BE2C (cell line): ENCODE results near the gene NRIP2.
"Not testable (repeated sequence)": the region's sequence is repeated elsewhere in the genome, so short reads cannot be mapped to it uniquely, and the experiment has no call there.

Experiments
- DNase-seq: peaks from one replicate; pipeline ENCODE4 v3.0.0-alpha.2; 2020
- H3K27me3 ChIP-seq: fragments of 250-450 bp; sonication (Bioruptor Pico); 2 replicates; pipeline ENCODE4 v1.5.1; 2020; ENCODE audit warnings: mild to moderate bottlenecking
- H3K36me3 ChIP-seq: fragments of 250-450 bp; sonication (Bioruptor Pico); 2 replicates; pipeline ENCODE4 v1.5.1; 2020; ENCODE audit warnings: mild to moderate bottlenecking
- H3K4me1 ChIP-seq: fragments of 250-450 bp; sonication (Bioruptor Pico); 2 replicates; pipeline ENCODE4 v1.5.1; 2020
- H3K4me3 ChIP-seq: 2 replicates; pipeline ENCODE4 v1.5.1; 2011; ENCODE audit warnings: low read depth, low read length
- H3K9me3 ChIP-seq: fragments of 250-450 bp; sonication (Bioruptor Pico); 2 replicates; pipeline ENCODE4 v1.5.1; 2020
- TF ChIP-seq, protein P1 (sequence below): IDR thresholded peaks from 2 replicates; pipeline ENCODE4 v1.5.1; 2012; ENCODE audit warnings: mild to moderate bottlenecking, low read depth, low read length

The NRIP2 gene

DNA sequence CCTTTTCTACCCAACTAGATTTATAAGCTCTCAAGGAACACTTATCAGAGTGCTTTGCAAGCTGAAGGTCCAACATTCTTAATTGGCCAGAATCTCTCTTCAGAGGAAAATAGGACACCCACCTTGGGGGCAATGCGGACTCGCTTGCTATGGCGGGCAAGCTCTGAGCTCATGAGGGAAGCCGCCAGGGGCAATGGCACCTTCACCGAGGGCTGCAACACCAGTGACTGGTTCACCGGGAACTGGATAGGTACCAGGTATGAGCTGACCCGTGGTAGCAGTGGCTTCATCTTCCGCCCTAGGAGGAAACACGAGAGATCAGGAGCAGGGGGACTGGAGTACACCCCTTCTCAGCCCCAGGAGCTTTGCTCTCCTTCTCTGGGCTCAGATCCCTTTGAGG is 29.4 kb upstream of the NRIP2 start:
- TF ChIP-seq, protein P1, sequence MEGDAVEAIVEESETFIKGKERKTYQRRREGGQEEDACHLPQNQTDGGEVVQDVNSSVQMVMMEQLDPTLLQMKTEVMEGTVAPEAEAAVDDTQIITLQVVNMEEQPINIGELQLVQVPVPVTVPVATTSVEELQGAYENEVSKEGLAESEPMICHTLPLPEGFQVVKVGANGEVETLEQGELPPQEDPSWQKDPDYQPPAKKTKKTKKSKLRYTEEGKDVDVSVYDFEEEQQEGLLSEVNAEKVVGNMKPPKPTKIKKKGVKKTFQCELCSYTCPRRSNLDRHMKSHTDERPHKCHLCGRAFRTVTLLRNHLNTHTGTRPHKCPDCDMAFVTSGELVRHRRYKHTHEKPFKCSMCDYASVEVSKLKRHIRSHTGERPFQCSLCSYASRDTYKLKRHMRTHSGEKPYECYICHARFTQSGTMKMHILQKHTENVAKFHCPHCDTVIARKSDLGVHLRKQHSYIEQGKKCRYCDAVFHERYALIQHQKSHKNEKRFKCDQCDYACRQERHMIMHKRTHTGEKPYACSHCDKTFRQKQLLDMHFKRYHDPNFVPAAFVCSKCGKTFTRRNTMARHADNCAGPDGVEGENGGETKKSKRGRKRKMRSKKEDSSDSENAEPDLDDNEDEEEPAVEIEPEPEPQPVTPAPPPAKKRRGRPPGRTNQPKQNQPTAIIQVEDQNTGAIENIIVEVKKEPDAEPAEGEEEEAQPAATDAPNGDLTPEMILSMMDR = no peak
- Histone ChIP-seq H3K4me1 (no peaks in the 10 kb centered on the region), H3K36me3 (peaks cover 81% of the 10 kb centered on the region)

DNA sequence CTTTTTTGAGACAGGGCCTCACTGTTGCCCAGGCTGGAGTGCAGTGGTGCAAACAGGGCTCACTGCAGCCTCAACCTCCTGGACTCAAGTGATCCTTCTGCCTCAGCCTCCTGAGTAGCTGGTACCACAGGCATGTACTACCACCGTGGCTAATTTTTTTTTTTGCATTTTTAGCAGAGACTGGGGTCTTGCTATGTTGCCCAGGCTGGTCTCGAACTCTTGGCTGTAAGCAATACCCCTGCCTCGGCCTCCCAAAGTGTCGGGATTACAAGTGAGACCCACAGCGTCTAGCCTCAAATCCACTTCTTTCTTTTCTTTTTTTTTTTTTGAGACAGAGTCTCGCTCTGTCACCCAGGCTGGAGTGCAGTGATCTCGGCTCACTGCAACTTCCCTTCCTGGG is 28.6 kb upstream of the NRIP2 start:
- not testable (repeated sequence) for H3K4me1 ChIP-seq, H3K9me3 ChIP-seq, H3K4me3 ChIP-seq, H3K27me3 ChIP-seq, DNase-seq
- H3K36me3 ChIP-seq = peaks cover 82% of the 10 kb centered on the region

More for the DNA sequence above, 29.4 kb upstream of the NRIP2 start:
- no peaks in the 10 kb centered on the region for H3K27me3 ChIP-seq
- DNase-seq = no peak
- no peak overlapping the region for H3K4me3 ChIP-seq
- H3K9me3 ChIP-seq = no peaks in the 10 kb centered on the region

DNA sequence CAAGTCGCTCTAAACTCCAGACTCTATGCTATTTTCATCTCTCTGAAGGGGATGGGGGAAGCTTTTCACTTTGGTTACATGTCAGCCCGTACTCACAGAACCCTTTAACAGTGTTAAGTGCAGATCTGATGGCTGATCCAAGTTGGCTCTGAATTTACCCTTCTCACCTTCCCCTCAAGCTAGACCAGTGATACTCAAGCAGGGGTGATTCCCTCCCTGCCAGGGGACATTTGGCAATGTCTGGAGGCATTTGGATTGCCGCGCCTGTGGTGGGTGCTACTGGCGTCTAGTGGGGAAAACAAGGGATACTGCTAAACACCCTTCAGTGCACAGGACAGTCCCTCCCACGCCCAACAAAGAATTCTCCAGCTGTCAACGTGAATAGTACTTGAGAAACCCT is 28.0 kb upstream of the NRIP2 start:
- Histone ChIP-seq H3K9me3 (no peaks in the 10 kb centered on the region), H3K4me3 (no peak overlapping the region), H3K4me1 (no peaks in the 10 kb centered on the region), H3K27me3 (no peaks in the 10 kb centered on the region), H3K36me3 (peaks cover 82% of the 10 kb centered on the region)
- DNase-seq = no peak
- TF ChIP-seq, protein P1 = no peak

DNA sequence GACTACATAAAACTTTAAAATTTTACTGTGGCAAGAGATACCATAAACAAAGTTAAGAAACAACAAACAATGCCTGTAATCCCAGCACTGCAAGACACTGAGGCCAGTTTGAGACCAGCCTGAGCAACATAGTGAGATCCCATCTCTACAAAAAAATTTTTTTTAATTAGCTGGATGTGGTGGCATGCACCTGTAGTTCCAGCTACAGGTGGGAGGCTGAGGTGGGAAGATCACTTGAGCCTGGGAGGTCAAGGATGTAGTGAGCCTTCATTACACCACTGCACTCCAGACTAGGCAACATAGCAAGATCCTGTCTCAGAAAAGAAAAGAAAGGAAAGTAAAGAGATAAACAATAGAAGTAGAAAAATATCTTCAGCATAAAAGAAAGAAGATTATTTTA is 25.3 kb upstream of the NRIP2 start:
- TF ChIP-seq, protein P1 = no peak
- Histone ChIP-seq H3K4me1 (no peaks in the 10 kb centered on the region), H3K27me3 (no peaks in the 10 kb centered on the region), H3K9me3 (no peaks in the 10 kb centered on the region), H3K36me3 (peaks cover 59% of the 10 kb centered on the region), H3K4me3 (no peak overlapping the region)
- DNase-seq = no peak

DNA sequence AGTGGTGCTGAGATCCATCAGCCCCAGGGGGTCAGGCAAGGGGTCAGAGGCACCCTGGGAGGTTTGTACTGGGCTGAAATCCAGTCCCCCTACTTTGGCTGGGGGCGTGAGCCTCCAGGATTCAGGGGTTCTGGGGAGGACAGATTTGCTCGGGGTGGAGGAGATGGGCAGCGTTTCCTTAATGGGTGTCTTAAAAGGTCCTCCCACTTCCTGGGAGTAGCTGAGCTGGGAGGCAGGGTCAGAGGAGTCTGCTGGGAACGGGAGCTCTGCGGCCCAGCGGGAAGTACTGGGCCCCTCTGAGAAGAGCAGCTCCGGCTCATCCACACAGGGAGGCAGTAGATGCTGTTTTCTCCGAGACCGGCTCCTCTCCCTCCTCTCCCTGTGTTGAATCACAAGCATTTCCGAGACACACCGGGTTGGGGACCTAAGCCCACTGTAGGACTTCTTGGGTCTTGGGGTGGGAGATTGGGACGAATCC is 24.1 kb upstream of the NRIP2 start:
- Histone ChIP-seq H3K9me3 (no peaks in the 10 kb centered on the region), H3K27me3 (no peaks in the 10 kb centered on the region), H3K4me1 (no peaks in the 10 kb centered on the region), H3K4me3 (no peak overlapping the region), H3K36me3 (peaks cover 48% of the 10 kb centered on the region)
- TF ChIP-seq, protein P1 = no peak
- DNase-seq = no peak

DNA sequence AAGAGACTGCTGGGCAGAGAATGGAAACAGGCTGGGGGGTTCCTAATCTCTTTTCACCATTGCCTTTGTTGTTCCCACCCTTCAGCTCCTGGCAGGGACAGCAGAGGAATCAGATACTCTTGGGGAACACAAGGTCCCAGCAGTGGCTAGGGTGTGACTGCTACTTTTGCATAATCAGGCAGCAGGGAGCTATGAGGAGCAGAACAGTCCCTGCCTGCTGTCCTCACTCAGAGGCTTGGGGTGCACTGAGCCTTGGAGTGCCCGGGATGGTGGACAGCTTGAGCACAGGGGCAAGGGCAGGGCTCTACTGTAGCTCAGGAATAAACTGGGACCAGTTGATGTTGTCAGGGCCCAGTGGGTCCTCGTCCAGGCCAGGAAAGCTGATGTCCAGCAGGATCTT is 23.5 kb upstream of the NRIP2 start:
- TF ChIP-seq, protein P1 = no peak
- peaks cover 41% of the 10 kb centered on the region for H3K36me3 ChIP-seq

DNA sequence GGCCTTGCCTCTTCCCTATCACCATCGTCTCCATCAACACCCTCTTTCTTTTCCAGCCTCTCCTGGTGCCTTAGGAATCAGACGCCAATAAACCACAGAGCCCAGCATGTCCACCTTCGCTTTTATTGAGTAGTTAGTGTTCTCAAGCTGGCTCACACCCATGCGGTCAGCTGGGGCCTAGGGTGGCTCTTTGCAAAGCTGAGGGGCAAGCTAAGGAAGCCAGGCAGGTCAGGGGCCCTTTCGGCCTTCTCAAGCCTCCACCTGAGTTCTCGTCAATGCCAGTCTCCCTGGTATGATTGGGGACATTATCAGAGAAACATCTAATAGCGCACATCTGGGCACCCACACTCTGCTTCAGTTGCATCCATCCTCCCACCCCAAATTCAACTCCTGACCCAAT is 22.7 kb upstream of the NRIP2 start:
- Histone ChIP-seq H3K4me3 (no peak overlapping the region), H3K27me3 (no peaks in the 10 kb centered on the region), H3K9me3 (no peaks in the 10 kb centered on the region), H3K36me3 (peaks cover 34% of the 10 kb centered on the region), H3K4me1 (no peaks in the 10 kb centered on the region)
- DNase-seq = no peak
- TF ChIP-seq, protein P1 = no peak

More for the DNA sequence above, 23.5 kb upstream of the NRIP2 start:
- DNase-seq = no peak
- H3K4me1 ChIP-seq = no peaks in the 10 kb centered on the region
- no peaks in the 10 kb centered on the region for H3K27me3 ChIP-seq
- H3K9me3 ChIP-seq = no peaks in the 10 kb centered on the region
- no peak overlapping the region for H3K4me3 ChIP-seq
